UCSD-AML1 (cell line): ENCODE measurements around the gene ZKSCAN8.

Experiments
- DNase-seq: peaks from one replicate; lab custom pipeline; 2025; ENCODE audit not compliant: unreplicated experiment; lab: John Stamatoyannopoulos, UW

ZKSCAN8 gene

DNA sequence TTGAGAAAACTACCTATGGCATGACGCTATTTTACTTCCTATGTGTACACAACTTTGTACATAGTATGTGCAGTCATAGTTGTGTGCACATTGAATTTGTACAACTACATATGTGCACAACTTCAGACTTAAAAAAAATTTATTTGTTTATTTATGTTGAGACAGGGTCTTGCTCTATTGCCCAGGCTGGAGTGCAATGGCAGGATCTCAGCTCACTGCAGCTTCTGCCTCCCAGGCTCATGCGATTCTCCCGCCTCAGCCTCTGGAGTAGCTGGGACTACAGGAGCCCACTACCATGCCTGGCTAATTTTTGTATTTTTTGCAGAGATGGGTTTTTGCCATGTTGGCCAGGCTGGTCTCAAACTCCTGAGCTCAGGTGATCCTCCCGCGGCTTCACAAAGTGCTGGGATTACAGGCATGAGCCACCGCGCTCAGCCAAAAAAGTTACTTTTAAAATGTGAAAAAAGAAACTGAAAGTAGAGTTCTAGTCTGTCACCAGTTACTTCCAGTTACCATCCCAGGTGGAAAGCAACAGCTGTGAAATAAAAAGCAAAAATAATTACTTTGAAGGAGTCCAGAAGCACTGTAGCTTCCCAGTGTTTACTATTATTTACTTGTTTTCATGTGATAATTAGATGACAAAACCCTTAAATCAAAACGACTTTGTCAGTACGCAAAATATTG is 1.7 kb upstream of the ZKSCAN8 start:
- DNase-seq = no peak

GRCh38 chr6:28140616-28141015 is 1.1 kb upstream of the ZKSCAN8 start:
- no peak for DNase-seq

GRCh38 chr6:28142446-28142845 is 763 bp downstream of the ZKSCAN8 start:
- no peak for DNase-seq

DNA sequence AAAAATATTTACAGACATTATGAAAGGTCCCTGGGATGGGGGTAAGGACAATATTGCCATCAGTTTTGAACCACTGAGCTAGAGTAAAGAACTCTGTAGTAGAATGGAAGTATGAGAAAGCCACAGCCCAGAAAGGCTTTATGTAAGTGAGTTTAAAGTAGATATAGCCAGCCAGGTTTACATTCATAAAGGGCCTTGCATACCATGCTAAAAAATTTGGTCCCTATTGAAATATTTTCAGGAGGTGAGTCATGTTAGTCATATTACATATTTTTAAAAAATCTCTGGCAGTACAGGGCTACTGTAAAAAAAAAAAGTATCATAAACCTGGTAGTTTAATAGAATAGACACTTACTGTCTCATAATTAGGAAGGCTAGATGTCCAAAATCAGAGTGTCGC is 3.5 kb downstream of the ZKSCAN8 start:
- DNase-seq = no peak

GRCh38 chr6:28152531-28152930 is 10.8 kb downstream of the ZKSCAN8 start:
- DNase-seq = no peak

- no peak for DNase-seq
Measured at GRCh38 chr6:28153546-28153945, 11.9 kb downstream of the ZKSCAN8 start.

DNA sequence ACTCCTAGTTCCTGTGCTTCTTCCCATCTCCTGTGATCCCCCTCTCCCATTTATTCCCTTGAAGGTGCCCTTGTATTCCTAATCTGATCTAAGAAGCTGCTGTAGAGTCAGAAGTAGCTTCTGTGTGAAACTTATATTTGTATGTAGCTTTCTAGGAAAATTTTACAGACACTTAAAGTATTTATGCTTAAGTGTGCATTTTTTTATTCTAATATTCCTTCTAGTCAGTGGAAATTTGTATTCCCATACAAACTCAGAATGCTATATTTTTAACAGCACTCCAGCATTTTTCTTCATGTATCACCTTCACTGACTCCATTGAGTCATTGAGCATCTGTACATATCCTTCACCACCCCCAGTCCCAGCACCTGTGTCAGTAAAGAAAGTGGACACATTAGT is 12.7 kb downstream of the ZKSCAN8 start:
- no peak for DNase-seq

GRCh38 chr6:28158318-28158717 is 16.6 kb downstream of the ZKSCAN8 start:
- no peak for DNase-seq

DNA sequence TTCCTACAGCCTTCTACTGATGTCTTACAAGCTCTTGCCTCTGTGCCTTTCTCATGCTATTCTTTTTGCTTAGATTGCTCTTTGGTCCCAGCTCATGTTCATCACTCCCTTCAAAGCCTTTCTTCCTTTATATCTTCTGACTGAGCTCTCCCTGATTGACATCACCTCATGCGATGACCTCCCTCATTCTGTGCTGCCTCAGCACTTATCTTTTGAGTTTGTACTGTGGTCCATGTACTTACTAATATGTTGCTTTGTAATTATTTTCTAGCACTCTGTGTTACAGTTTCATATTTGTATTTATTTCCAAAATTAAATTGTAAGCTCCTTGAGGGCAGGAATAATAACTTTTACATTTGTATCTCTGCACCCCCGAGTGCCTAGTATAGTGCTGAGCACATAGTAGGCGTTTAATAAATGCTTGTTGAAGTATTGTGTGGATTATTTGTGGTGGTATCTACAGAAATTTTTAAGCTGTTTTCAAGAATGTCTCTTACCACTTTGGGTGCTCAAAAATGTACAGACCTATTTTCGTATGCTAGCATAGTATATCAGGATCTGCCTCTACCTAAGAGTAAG is 17.4 kb downstream of the ZKSCAN8 start:
- DNase-seq = no peak

GRCh38 chr6:28160233-28160632 is 18.6 kb downstream of the ZKSCAN8 start:
- DNase-seq = no peak

- no peak for DNase-seq
Measured at GRCh38 chr6:28161410-28162079, 19.9 kb downstream of the ZKSCAN8 start.

- no peak for DNase-seq
Measured at GRCh38 chr6:28165563-28165962, 23.9 kb downstream of the ZKSCAN8 start.

DNA sequence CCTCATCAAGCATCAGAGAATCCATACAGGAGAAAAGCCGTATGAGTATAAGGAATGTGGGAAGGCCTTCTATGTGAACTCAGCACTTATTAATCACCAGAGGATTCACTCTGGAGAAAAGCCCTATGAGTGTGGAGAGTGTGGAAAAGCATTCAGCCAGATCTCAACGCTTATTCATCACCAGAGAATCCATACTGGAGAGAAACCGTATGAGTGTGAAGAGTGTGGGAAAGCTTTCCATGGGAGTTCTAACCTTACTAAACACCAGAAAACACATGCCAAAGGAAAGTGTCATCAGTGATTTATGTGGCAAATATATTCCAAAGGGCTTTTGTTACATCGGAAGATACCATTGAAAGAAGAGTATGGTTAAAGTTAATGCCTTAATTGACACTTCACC is 25.4 kb downstream of the ZKSCAN8 start:
- no peak for DNase-seq

GRCh38 chr6:28167926-28168325 is 26.2 kb downstream of the ZKSCAN8 start:
- DNase-seq = no peak

DNA sequence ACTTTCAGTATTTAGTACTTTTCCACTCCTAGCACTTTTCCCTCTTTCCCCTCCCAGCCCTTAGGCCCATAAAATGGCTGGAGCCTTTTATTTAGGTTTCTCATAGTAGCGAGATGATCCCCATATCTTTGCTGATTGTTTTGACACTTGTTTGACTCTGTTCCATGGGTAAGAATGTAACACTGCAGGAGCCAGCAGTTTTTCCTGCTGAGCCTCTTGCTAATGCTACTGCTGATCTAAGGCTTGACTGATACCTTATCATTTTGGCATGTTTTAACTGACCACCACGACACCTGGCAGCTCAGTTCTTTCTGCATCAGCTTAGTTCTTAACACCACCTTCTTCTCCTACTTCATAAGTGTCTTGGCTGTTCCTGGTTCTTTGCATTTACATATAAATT is 29.6 kb downstream of the ZKSCAN8 start:
- no peak for DNase-seq

GRCh38 chr6:28172006-28172405 is 30.3 kb downstream of the ZKSCAN8 start:
- no peak for DNase-seq

- DNase-seq = no peak
Measured at GRCh38 chr6:28176373-28176772, 34.7 kb downstream of the ZKSCAN8 start.

DNA sequence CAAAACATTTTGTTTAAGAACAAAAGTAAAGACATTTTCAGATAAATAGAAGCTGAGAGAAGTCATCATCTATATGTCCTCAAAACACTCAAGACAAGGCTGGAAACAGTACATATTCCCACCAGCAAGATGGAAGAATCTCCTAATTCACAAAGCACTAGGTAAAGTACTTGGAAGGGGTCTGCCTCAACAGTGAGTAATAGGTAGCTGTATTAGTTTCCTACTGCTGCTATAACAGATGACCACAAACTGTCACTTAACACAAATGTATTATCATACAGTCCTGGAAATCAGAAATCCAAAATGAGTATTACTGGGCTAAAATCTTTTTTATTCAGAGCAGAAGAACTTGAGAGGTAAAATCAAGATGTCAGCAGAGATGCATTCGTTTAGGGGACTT is 40.6 kb downstream of the ZKSCAN8 start:
- DNase-seq = no peak

DNA sequence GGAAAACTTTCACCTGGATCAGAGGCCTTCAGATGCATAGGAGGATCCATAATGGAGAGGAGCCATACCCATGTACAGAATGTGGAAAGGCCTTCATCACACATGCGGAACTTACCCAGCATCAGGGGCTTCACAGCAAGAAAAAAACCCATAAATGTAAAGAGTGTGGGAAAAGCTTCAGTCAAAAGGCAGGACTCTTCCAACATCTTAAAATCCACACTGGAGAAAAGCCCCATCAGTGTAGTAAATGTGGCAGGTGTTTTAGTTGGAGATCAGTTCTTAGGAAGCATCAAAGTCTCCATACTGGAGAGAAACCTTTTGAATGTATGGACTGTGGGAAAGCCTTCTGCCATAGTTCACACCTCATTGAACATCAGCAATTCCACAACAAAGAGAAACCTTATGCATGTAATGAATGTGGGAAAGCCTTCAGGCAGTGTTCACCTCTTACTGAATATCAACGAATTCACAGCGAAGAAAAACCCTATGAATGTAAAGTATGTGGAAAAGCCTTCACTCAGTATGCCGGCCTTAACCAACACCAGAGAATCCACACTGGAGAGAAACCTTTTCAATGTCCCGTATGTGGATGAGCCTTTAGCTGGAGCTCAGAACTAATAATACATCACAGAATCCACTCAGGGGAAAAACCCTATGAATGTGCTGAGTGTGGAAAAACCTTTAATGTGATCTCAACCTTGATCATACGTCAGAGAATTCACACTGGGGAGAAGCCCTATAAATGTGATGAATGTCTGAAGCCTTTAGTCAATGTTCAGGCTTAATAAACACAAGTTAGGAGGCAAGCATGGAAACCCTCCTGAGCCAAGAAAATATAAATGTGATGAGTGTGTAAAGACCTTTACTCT is 46.7 kb downstream of the ZKSCAN8 start:
- DNase-seq = no peak

DNA sequence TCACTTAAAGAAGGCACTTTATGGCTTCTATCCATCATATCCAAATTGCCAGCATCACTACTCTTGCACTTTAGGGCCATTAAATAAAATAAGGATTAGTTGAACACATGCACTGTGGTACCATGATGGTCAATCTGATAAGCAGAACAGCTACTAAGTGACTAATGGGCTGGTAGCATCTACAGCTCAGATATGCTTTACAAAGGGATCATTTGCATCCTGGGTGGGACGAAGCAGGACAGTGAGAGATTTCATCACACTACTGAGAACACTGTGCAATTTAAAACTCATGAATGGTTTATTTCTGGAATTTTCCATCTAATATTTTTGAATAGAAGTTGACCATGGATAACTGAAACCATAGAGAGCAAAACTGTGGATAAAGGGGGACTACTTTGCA is 58.3 kb downstream of the ZKSCAN8 start:
- no peak for DNase-seq

DNA sequence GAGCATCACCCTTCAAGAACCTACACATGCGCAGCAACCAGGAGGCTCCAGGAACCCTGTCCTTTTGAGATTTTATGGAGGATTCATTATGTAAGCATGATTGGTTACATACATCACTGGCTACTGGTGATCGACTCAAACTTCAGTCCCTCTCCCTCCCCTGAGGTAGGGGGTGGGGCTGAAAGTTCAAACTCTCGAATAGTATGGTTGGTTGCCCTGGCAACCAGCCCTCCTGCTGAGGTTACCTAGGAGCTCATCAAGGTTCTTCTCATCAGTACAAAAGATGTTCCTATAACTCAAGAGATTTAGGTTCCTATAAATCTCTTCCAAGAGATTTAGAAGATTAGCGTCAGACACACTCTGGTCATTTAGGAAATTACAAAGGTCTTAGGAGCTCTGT is 61.5 kb downstream of the ZKSCAN8 start:
- DNase-seq = no peak

DNA sequence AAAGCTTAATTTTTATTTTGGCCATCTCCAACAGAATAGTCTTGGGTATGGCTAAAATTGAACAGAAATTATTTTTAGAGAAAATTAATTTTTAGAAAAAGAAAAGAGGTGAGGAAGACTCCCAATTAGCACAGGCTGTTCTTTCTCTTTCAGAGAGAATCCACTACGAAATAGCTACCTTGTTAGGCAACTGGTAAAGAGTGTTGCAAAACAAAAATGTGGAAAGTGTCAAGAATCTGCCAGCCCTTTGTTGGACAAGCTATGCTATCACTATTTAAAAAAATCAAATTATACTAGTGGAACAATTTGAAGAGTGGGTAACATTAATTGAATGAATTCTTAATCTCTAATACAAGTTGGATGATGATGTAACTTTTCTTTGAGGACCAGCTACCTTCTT is 64.2 kb downstream of the ZKSCAN8 start:
- DNase-seq = no peak
